Ammon's horn (tissue), 1 donor: Measurements from ENCODE around the gene GTF2H3.
A peak's percentile ranks its signal among the peaks of the same experiment; 100 is the strongest.

Experiments
- DNase-seq: peaks from one replicate; pipeline ENCODE4 v3.0.0-alpha.2; 2016; ENCODE audit warnings: low spot score

GTF2H3 gene

DNA sequence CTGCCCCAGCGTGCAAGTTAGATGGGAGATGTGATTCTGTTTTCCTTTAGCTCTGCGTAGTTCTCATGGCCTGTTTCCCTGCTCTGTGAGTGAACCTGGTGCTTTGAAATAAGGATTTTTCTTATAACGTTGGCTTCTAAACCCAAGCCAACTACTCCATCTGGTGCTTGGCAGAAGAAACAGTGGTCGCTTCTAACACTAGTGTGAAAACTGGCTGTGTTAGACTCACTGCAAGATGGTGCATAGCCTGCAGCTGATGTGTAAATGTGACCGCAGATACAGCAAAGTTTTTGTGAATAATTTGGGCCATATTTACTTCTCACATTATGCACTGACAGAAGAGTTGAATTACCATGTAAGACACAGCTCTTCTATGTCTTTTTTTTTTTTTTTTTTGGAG lies 12.2 kb downstream of the GTF2H3 start:
- DNase-seq, result peak; percentile 46

DNA sequence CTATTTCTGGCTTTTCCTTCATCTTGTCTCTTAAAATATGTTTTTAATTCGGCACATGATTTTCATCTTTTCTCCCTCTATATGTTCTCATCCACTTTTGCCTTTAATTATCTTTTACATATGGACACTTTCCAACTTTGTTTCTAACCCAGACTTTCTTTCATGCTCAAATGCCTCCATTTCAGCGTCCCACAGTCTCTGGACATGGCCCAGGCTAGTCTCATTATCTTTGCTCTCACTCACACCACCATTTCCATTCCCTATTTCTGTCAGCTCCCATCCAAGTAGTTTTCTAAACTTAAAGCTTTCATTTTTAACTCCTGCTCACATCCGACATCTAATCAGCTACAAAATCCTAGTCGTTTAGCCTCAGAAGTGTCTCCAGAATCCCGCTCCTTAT lies 14.8 kb downstream of the GTF2H3 start:
- no peak for DNase-seq

GRCh38 chr12:123654129-123654701 lies 20.6 kb downstream of the GTF2H3 start:
- DNase-seq, result no peak

- DNase-seq, result no peak
Measured at GRCh38 chr12:123655420-123655819, 21.8 kb downstream of the GTF2H3 start.

- DNase-seq, result no peak
Measured at GRCh38 chr12:123656392-123656791, 22.8 kb downstream of the GTF2H3 start.

- no peak for DNase-seq
Measured at GRCh38 chr12:123657211-123657610, 23.6 kb downstream of the GTF2H3 start.

DNA sequence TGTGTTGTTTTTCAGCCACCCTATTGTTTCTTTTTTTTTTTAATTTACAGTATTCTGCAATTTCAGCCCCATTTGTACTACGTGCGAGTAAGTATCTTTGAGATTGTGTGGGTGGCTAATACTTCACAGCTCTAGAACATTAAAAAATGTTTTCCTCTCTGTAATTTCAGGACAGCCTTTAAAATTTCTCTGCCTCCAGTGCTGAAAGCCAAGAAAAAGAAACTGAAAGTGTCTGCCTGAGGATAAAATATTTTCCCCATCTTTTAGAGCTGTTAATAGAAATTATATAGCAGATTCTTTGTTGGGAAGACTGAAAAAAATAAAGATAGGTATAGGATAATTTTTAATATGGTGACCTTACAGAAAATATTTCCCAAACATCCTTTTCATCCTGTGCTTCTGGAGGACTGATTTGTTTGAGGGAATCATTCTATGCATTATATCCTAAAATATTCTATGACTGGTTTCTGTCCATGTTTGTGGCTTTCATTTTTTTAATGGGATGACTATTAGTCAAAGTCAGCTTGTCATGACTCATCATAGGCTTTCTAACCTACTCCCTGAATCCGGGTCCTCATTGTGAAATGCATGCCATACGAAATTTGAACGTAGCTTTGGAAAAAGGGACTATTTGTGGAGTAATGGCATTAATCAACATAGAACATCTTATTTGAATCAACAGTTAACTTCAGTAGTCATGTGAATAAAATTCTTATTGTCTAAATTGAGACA lies 26.5 kb downstream of the GTF2H3 start:
- DNase-seq, result no peak

GRCh38 chr12:123667771-123668170 lies 34.1 kb downstream of the GTF2H3 start:
- DNase-seq, result no peak

- DNase-seq, result peak; percentile 95
Measured at GRCh38 chr12:123670882-123671728, 37.5 kb downstream of the GTF2H3 start, which contains the start of gene TCTN2. Gene TCTN2 (plus strand): TSS chr12:123671113. CDS start chr12:123671241, 128 bp downstream.

- no peak for DNase-seq
Measured at GRCh38 chr12:123671876-123672275, 38.2 kb downstream of the GTF2H3 start.

- DNase-seq, result no peak
Measured at GRCh38 chr12:123675436-123675835, 41.8 kb downstream of the GTF2H3 start.

DNA sequence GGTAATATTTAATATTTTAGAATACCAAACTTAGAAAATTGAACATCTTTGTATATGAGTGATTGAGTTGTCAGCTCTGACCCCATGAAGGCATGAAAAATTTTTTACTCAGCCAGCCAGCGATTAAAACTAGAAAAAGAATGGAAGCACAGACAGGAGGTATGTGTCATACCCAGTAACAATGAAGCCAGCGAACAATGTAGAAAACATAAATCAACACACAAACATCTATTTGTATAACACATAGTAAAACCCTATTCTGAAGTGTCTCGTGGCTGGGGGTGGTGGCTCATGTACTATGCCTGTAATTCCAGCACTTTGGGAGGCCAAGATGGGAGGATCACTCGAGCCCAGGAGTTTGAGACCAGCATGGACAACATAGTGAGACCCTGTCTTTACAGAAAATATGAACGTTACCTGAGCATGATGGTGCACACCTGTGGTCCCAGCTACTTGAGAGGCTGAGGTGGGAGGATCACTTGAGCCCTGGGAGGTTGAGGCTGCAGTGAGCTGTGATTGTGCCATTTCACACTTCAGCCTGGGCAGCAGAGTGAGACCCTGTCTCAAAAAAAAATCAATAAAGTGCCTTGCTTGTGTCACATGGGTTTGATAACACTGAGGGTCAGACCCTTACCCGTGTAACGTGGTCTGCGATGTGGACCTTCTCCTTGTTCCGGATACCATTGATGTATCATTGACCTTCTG lies 43.1 kb downstream of the GTF2H3 start:
- no peak for DNase-seq

- DNase-seq, result no peak
Measured at GRCh38 chr12:123678981-123679380, 45.4 kb downstream of the GTF2H3 start.

- no peak for DNase-seq
Measured at GRCh38 chr12:123681605-123682004, 48.0 kb downstream of the GTF2H3 start.

GRCh38 chr12:123683964-123684363 lies 50.3 kb downstream of the GTF2H3 start:
- no peak for DNase-seq

GRCh38 chr12:123686636-123687190 lies 53.1 kb downstream of the GTF2H3 start:
- no peak for DNase-seq

DNA sequence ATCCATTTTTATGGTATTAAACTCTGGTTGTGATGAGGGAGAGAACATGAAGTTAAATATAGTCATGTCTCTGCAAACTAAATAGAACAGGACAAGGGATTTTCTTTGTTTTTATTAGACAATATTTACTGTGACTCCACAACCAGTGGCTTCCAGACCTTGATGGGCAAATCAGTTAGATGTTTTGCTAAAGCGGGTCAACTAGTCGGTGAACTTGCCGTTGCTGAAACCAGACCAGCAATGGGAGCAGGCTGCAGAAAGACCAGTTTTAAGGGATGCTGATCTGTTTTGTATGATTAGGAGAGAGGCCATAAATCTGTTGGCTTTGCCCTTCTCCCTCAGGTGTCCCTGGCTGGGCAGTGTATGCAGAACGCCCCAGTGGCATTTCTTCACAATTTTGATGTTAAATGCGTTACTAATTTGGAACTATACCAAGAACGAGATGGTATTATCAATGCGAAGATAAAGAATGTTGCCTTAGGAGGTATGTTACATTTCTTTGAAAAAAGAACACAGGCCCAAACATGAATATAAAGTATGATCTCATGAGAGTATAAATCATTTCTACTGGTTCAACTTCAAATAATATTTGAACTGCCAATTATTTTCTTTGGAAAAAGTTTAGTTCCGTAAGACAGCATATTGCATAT lies 56.7 kb downstream of the GTF2H3 start:
- DNase-seq, result no peak

DNA sequence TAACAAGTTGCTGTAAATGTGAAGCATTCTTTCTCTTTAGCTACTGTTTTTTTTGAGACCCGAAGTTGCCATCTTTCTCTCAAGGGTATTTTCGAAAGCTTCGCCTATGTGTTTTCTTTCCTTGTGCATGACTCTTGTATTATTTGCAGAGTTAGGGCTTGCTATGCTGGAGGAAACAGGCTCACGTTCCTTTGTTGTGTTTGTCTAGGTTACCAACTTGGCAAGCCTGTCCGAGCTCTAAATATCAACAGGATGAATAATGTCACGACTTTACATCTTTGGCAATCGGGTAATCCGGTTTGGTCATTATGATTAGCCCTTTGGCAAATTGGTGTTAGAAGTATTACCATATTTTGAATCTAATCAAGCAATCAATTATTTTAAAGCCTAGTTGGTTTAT lies 62.6 kb downstream of the GTF2H3 start:
- no peak for DNase-seq

DNA sequence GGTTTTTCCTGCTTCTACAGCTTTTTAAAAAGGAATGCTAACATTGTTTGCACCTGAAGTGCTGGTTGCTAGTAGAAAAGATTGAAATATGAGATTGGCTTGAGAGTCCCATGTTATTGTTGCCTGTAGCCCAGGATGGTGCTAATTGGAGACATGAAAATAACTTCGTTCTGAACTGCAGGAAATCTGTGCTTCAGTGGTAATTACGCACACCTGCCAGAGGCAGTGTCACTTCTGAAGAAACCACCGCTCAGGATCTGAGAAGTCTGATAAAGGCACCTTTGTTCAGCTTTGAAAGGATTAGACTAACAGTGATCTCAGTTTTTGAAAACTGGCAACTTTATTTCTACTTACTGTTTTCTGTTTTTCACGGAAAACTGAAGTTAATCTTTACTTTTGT lies 63.0 kb downstream of the GTF2H3 start:
- DNase-seq, result no peak

- no peak for DNase-seq
Measured at GRCh38 chr12:123705935-123706334, 72.3 kb downstream of the GTF2H3 start.

- no peak for DNase-seq
Measured at GRCh38 chr12:123707466-123707865, 73.8 kb downstream of the GTF2H3 start.
